Kidney (tissue), 14 donors: Measurements from ENCODE around the gene MSL1. TPM values are rescaled to one million over a fixed set of nuclear protein-coding genes. Genes with fewer than 3 reads are reported as not detected.

Experiments
- DNase-seq, 5 donors: peaks; one replicate each; pipeline ENCODE4 v3.0.0-alpha.2; 2013 to 2020
- FAIRE-seq: peaks from 2 replicates; lab custom pipeline; 2012; peaks lifted over from hg19 to GRCh38; lab: Jason Lieb, UNC
- H3K27ac ChIP-seq, 2 donors: one replicate each; pipeline ENCODE4 v1.7.0; 2013; ENCODE audit warnings: low read depth in 2 of 2, low read length in 2 of 2, inconsistent platforms in 1 of 2
- H3K27me3 ChIP-seq: one replicate; pipeline ENCODE4 v1.7.1; 2013; ENCODE audit warnings: low read length, inconsistent platforms; ENCODE audit not compliant: control insufficient read depth, insufficient read depth
- H3K36me3 ChIP-seq, 3 donors: one replicate each; pipeline versions ENCODE4 v1.7.0 to v1.7.1; 2013; ENCODE audit warnings: low read length in 3 of 3, control low read depth in 1 of 3, inconsistent platforms in 1 of 3; ENCODE audit not compliant: insufficient read depth in 3 of 3, control insufficient read depth in 2 of 3
- H3K4me1 ChIP-seq, 3 donors: one replicate each; pipeline versions ENCODE4 v1.7.0 to v1.7.1; 2013; ENCODE audit warnings: low read length in 3 of 3, inconsistent platforms in 1 of 3, low read depth in 1 of 3; ENCODE audit not compliant: control insufficient read depth in 2 of 3, insufficient read depth in 2 of 3
- H3K4me3 ChIP-seq, 3 donors: one replicate each; pipeline versions ENCODE4 v1.7.0 to v1.8.1; 2013; ENCODE audit warnings: low read length in 3 of 3, control low read depth in 1 of 3, inconsistent platforms in 1 of 3
- H3K9ac ChIP-seq, 3 donors: one replicate each; pipeline versions ENCODE4 v1.7.0 to v1.7.1; 2013; ENCODE audit warnings: low read length in 3 of 3, control low read depth in 1 of 3, inconsistent platforms in 1 of 3
- H3K9me3 ChIP-seq, 3 donors: one replicate each; pipeline versions ENCODE4 v1.7.0 to v1.7.1; 2013; ENCODE audit warnings: low read length in 3 of 3, control low read depth in 1 of 3, inconsistent platforms in 1 of 3; ENCODE audit not compliant: control insufficient read depth in 2 of 3, insufficient read depth in 1 of 3
- intact Hi-C: fragments of 100-400 bp; cut with DNase I; formaldehyde crosslinking; loops from one replicate; pipeline ENCODE4 v1.11.1; 2022
- polyA plus RNA-seq: library from polyadenylated mRNA; stranded (reverse); fragments of 350-450 nt; fragmentation: Illumina TruSeq; extraction: RNeasy Lipid Tissue Mini Kit (QIAGEN cat#74804); gene quantifications from one replicate; pipeline ENCODE4 v1.2.3, GENCODE V29; 2014; ENCODE audit warnings: low read depth, low replicate concordance; ENCODE audit not compliant: insufficient read depth
- total RNA-seq: library from RNA; stranded (reverse); fragmentation: NEBNext Ultra II Directional; extraction: Animal tissue kit (Norgen Biotek cat#: 25700); gene quantifications from one replicate; pipeline ENCODE4 v1.2.1, GENCODE V29; 2021
- TF ChIP-seq, protein P1 (sequence below): IDR thresholded peaks from 3 replicates; pipeline ENCODE4 v1.5.1; 2012; ENCODE audit warnings: mild to moderate bottlenecking, moderate library complexity, borderline replicate concordance; ENCODE audit not compliant: insufficient read depth; ENCODE audit errors: extremely low read depth
- donor health status: control.
- donor health status: control.
- donor health status: control.
- donor health status: control.
- donor health status: control.
- donor health status: DM: yes; HTN: yes; CAD: no.
- donor health status: Normal renal cell carcinoma (clear cell type).

Gene MSL1
- total and polyA plus RNA-seq, 2 donors from 2014 or later: 34.9 to 75.4 TPM

DNA sequence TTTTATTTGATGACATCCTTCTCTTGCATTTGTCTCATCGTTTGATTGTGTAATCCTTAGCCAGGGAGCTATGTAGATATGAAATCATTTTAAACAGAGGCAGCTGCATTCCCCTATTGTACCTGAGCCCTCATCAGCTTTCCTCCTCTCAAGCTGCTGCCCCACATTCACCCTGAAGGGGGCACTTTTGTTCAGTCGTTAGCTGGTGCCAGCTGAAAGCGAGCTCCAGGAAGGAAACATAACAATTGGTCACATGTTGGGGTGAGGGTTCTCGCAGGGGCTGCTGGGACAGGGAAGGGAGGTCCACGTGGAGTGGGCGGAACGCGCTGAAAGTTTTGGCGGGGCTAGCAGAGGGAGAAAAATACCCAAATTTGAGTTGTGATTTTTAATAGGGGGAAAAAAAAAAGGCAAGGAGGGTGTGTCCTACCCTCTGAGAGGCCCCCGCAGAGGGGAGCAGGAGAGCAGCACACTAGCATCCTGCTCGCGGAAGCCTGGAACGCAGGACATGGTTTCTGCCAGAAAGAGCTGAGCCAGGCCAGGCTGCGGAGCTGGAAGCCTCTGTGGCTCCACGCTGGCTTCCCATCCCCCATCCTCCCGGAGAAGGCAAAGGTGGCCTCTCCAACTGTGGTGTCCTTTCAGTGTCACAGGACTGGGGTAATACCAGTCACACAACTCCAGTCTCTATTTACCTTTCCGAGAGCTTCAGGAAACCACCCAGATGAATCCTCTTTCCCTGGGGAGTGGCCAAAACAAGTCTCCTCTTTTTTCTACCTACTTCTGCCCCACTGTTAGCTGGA lies 8.5 kb upstream of the MSL1 start:
- peak overlapping the region; percentile 45 to 74 (median 49) for H3K4me3 ChIP-seq
- peaks cover 12 to 47% (median 38%) of the 10 kb centered on the region in 3 donors for H3K4me1 ChIP-seq
- intact Hi-C loops: loop anchor here (5.0 kb wide), 1 partner anchor 41 kb away; no protein-coding TSS in a partner anchor
- DNase-seq (peak; percentile 94 to 98 (median 96)), FAIRE-seq (peak; percentile 65)
- H3K27ac ChIP-seq: peak overlapping the region; percentile 36 to 95
- H3K27me3 ChIP-seq: no peaks in the 10 kb centered on the region
- TF ChIP-seq, protein P1, sequence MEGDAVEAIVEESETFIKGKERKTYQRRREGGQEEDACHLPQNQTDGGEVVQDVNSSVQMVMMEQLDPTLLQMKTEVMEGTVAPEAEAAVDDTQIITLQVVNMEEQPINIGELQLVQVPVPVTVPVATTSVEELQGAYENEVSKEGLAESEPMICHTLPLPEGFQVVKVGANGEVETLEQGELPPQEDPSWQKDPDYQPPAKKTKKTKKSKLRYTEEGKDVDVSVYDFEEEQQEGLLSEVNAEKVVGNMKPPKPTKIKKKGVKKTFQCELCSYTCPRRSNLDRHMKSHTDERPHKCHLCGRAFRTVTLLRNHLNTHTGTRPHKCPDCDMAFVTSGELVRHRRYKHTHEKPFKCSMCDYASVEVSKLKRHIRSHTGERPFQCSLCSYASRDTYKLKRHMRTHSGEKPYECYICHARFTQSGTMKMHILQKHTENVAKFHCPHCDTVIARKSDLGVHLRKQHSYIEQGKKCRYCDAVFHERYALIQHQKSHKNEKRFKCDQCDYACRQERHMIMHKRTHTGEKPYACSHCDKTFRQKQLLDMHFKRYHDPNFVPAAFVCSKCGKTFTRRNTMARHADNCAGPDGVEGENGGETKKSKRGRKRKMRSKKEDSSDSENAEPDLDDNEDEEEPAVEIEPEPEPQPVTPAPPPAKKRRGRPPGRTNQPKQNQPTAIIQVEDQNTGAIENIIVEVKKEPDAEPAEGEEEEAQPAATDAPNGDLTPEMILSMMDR: peak; percentile 98
- H3K36me3 ChIP-seq: no peaks in the 10 kb centered on the region
- H3K9ac ChIP-seq: peak overlapping the region in 2 of 3 donors; percentile 21 to 59
- H3K9me3 ChIP-seq: no peaks in the 10 kb centered on the region

DNA sequence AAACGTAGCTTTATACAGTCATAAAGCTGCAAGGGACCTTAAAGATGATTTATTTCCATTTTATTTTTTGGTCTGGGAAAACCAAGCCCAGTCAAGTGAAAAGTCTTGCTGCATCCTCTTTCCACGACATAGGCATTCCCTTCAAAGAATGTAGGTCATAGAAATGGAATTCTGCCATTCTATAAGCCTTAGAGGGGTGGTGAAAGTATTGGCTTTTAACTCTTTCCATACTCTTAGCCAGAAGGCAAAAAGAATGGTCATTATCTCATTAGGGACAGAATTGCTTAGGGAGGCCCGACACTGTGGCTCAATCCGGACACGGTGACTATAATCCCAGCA lies 7.9 kb upstream of the MSL1 start:
- intact Hi-C loops: loop anchor here (5.0 kb wide), 1 partner anchor 42 kb away; no protein-coding TSS in a partner anchor
- Histone ChIP-seq H3K36me3 (no peaks in the 10 kb centered on the region), H3K4me1 (peaks cover 10 to 43% (median 35%) of the 10 kb centered on the region in 3 donors), H3K4me3 (peak overlapping the region; percentile 45 to 74 (median 49)), H3K27ac (peak overlapping the region; percentile 8 to 95), H3K9me3 (no peaks in the 10 kb centered on the region), H3K9ac (peak overlapping the region in 2 of 3 donors; percentile 21 to 59), H3K27me3 (no peaks in the 10 kb centered on the region)
- TF ChIP-seq, protein P1: no peak
- peak in 1 of 5 donors; percentile 36 for DNase-seq
- FAIRE-seq: no peak

DNA sequence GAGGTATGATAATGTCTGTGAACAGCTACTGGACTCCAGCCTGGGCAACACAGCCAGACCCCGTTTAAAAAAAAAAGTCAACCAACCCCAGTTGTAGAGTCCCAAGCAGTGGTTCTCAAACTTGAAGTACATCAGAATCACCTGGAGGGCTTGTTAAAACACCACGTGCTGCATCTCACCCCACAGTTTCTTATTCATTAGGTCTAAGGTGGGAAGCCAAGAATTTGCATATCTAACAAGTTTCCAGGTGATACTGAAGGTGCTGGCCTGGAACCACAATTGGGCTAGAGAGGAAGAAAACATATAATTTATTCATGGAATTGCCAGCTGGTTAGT lies 6.7 kb upstream of the MSL1 start:
- intact Hi-C loops: no loop called here
- Histone ChIP-seq H3K27me3 (no peaks in the 10 kb centered on the region), H3K9ac (no peak overlapping the region), H3K36me3 (no peaks in the 10 kb centered on the region), H3K4me3 (no peak overlapping the region), H3K9me3 (no peaks in the 10 kb centered on the region), H3K27ac (peak overlapping the region in 1 of 2 donors; percentile 16), H3K4me1 (peaks cover 7 to 31% (median 28%) of the 10 kb centered on the region in 3 donors)
- TF ChIP-seq, protein P1: no peak
- FAIRE-seq (no peak), DNase-seq (no peak)
